Measurements from ENCODE around the gene EXOC6B. TPM values are rescaled to one million over a fixed set of nuclear protein-coding genes. Genes with fewer than 3 reads are reported as not detected.

The EXOC6B gene
- total RNA-seq, 2 experiments from 2014 or later: 16.9 to 17.5 TPM

GRCh38 chr2:72363406-72363805 lies 462.4 kb downstream of the EXOC6B start:
- POLR2A ChIA-PET: no interaction called here
- H3K4me3 ChIP-seq (ENCODE audit: low read length): no peak overlapping the region
- H3K4me3 Mint-ChIP-seq: no peak overlapping the region
- CTCF ChIA-PET: no interaction called here
- H3K4me1 Mint-ChIP-seq (ENCODE audit: low read depth): no peaks in the 10 kb centered on the region
- DNase-seq (no peak), ATAC-seq (ENCODE audit: poor library complexity) (no peak)
- H3K9me3 ChIP-seq (ENCODE audit: control insufficient read depth in 1 of 2, insufficient read depth in 1 of 2, low read length in 2 of 2): no peaks in the 10 kb centered on the region
- no peaks in the 10 kb centered on the region for H3K27me3 Mint-ChIP-seq
- no peaks in the 10 kb centered on the region for H3K4me1 ChIP-seq (ENCODE audit: insufficient read depth, low read length)
- intact Hi-C loops (cut with DNase I, micrococcal nuclease): no loop called here
- no peaks in the 10 kb centered on the region for H3K27me3 ChIP-seq (ENCODE audit: control insufficient read depth in 1 of 2, insufficient read depth in 2 of 2, low read length in 2 of 2)
- H3K27ac ChIP-seq (ENCODE audit: low read depth in 1 of 2, low read length in 2 of 2): no peak overlapping the region
- H3K36me3 Mint-ChIP-seq (ENCODE audit: low read depth): peaks cover 60% of the 10 kb centered on the region
- H3K36me3 ChIP-seq (ENCODE audit: insufficient read depth, low read length): no peaks in the 10 kb centered on the region
- no peaks in the 10 kb centered on the region for H3K9me3 Mint-ChIP-seq
- TF ChIP-seq, protein P1, sequence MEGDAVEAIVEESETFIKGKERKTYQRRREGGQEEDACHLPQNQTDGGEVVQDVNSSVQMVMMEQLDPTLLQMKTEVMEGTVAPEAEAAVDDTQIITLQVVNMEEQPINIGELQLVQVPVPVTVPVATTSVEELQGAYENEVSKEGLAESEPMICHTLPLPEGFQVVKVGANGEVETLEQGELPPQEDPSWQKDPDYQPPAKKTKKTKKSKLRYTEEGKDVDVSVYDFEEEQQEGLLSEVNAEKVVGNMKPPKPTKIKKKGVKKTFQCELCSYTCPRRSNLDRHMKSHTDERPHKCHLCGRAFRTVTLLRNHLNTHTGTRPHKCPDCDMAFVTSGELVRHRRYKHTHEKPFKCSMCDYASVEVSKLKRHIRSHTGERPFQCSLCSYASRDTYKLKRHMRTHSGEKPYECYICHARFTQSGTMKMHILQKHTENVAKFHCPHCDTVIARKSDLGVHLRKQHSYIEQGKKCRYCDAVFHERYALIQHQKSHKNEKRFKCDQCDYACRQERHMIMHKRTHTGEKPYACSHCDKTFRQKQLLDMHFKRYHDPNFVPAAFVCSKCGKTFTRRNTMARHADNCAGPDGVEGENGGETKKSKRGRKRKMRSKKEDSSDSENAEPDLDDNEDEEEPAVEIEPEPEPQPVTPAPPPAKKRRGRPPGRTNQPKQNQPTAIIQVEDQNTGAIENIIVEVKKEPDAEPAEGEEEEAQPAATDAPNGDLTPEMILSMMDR (IDR thresholded peaks at IDR 0.05): no peak
- no peak overlapping the region for H3K27ac Mint-ChIP-seq

GRCh38 chr2:72362733-72363132 lies 463.1 kb downstream of the EXOC6B start:
- H3K36me3 ChIP-seq (ENCODE audit: insufficient read depth, low read length): no peaks in the 10 kb centered on the region
- no peak overlapping the region for H3K4me3 ChIP-seq (ENCODE audit: low read length)
- ChIA-PET POLR2A (no interaction called here), CTCF (no interaction called here)
- DNase-seq (no peak), ATAC-seq (ENCODE audit: poor library complexity) (no peak)
- H3K27ac ChIP-seq (ENCODE audit: low read depth in 1 of 2, low read length in 2 of 2): no peak overlapping the region
- no peaks in the 10 kb centered on the region for H3K27me3 ChIP-seq (ENCODE audit: control insufficient read depth in 1 of 2, insufficient read depth in 2 of 2, low read length in 2 of 2)
- intact Hi-C loops (cut with DNase I, micrococcal nuclease): no loop called here
- no peaks in the 10 kb centered on the region for H3K9me3 ChIP-seq (ENCODE audit: control insufficient read depth in 1 of 2, insufficient read depth in 1 of 2, low read length in 2 of 2)
- Mint-ChIP-seq H3K9me3 (no peaks in the 10 kb centered on the region), H3K36me3 (ENCODE audit: low read depth) (peaks cover 56% of the 10 kb centered on the region), H3K27ac (no peak overlapping the region), H3K4me3 (no peak overlapping the region), H3K4me1 (ENCODE audit: low read depth) (no peaks in the 10 kb centered on the region), H3K27me3 (no peaks in the 10 kb centered on the region)
- no peaks in the 10 kb centered on the region for H3K4me1 ChIP-seq (ENCODE audit: insufficient read depth, low read length)
- TF ChIP-seq, protein P1 (IDR thresholded peaks at IDR 0.05): no peak

DNA sequence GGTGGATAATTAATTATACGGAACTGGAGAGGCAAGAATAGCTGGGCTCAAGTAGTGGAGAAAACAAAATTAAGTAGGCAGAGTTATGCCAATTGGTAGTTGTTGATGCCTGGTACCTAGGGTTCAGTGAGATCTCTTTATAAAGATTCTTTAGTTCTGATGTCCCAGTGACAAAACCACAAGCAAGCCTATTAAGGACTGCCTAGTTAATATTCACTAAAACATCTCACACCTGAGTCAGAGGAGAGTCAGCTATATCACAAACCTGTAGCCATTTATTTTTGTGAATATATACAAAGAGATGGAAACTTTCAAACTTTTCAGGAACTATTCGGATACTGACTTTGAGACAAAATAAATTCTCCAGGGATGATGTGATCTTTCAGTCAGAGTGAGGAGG lies 464.3 kb downstream of the EXOC6B start:
- Mint-ChIP-seq H3K4me1 (ENCODE audit: low read depth) (no peaks in the 10 kb centered on the region), H3K27ac (no peak overlapping the region), H3K27me3 (no peaks in the 10 kb centered on the region), H3K9me3 (peaks cover 3% of the 10 kb centered on the region), H3K4me3 (no peak overlapping the region), H3K36me3 (ENCODE audit: low read depth) (peaks cover 51% of the 10 kb centered on the region)
- no peak overlapping the region for H3K27ac ChIP-seq (ENCODE audit: low read depth in 1 of 2, low read length in 2 of 2)
- no peak for ATAC-seq (ENCODE audit: poor library complexity)
- intact Hi-C loops (cut with DNase I, micrococcal nuclease): no loop called here
- no peaks in the 10 kb centered on the region for H3K9me3 ChIP-seq (ENCODE audit: control insufficient read depth in 1 of 2, insufficient read depth in 1 of 2, low read length in 2 of 2)
- H3K4me3 ChIP-seq (ENCODE audit: low read length): no peak overlapping the region
- POLR2A ChIA-PET: no interaction called here
- CTCF ChIA-PET: no interaction called here
- TF ChIP-seq, protein P1 (IDR thresholded peaks at IDR 0.05): no peak
- no peaks in the 10 kb centered on the region for H3K4me1 ChIP-seq (ENCODE audit: insufficient read depth, low read length)
- H3K36me3 ChIP-seq (ENCODE audit: insufficient read depth, low read length): no peaks in the 10 kb centered on the region
- no peak for DNase-seq
- H3K27me3 ChIP-seq (ENCODE audit: control insufficient read depth in 1 of 2, insufficient read depth in 2 of 2, low read length in 2 of 2): no peaks in the 10 kb centered on the region
